Lung microvascular endothelial cell (primary cell): Measurements from ENCODE around the gene RNF130. TPM values are rescaled to one million over a fixed set of nuclear protein-coding genes. Genes with fewer than 3 reads are reported as not detected.
"Not testable (repeated sequence)": the region's sequence is repeated elsewhere in the genome, so short reads cannot be mapped to it uniquely, and the experiment has no call there.

Experiments
- DNase-seq, 2 donors: peaks; one replicate each; pipeline versions ENCODE4 v3.0.0 to v3.0.0-alpha.2; 2010; ENCODE audit warnings: low read depth in 2 of 2
- total RNA-seq: library from RNA; depleted of rRNA; stranded (reverse); fragments of >200 nt; gene quantifications from 2 replicates; pipeline ENCODE4 v1.2.1, GENCODE V29; 2014

RNF130 gene
- total RNA-seq, 1 donor from 2014 or later: 37.7 TPM

- peak; percentile 48 to 67 for DNase-seq
These were observed 96.4 kb downstream of the RNF130 start for GRCh38 chr5:179974946-179975712.

DNA sequence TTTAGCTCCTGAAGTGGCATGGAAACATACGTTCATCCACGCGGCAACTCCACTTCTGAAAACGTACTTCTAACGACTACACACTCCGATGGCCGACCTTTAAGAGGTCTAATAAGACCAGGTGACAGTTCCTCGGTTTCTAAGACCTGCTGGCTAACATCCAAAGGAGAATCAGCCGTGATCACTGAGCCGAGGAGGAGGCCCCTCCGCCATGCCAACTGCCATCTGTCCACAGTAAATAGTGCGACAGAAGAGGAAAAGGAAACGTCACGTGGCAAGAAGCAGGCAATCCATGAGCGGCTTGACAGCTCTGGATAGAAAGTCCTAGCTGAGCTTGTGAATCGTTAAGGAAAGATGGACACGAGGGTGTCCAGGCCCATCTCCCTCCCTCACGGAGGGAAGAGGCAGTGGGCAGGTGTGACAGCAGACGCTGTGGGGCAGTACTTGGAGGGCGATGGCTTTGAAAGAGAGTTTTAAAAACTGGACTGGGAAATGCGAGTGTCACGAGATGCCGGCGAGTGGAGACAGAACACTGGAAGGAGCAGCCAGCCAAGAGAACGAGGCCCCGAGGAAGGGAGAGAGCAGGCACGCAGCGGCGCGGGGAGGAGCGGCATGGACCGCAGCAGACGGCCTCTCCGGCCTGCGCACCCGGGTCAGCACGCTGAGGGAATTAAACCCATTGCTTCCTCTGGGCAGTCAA lies 97.2 kb downstream of the RNF130 start:
- no peak for DNase-seq

DNA sequence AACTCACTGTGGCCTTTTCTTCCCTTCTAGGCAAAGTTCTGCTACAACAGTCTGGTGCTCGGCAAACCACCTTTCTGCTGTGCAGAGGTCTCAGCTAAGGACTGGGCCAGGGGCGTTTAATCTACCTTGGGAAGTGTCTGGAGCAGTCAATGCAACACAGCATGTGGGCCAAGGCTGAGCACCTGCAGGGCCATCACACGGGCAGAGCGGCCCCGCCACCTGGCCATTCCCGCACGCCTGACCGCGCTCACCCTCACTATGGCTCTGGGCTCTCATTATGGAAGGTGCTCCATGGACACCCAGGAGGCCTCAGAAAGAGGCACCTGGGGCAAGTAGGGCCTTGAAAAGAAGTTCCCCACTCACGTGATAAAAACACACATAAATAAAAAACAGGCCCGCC lies 98.2 kb downstream of the RNF130 start:
- DNase-seq: no peak

GRCh38 chr5:179969110-179969509 lies 102.4 kb downstream of the RNF130 start:
- DNase-seq: no peak

DNA sequence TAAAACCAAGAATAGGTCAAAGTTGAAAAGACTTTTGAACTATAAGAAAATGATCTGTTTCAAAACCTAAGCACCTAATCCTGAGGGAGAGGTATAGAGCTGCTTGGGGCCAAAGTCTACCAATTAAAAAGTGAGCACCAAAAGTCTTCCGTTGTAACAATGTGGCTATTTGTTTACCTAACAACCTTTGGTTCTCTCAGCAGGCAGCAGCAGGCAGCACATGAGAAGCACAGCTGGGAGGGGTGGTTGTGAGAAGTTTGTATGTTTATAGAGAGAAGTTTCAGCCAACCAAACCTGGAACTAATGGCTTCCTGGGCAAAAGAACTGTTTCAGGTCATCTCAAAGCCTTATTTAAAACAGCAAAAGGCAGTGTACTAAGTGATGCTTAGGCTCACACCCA lies 104.1 kb downstream of the RNF130 start:
- no peak for DNase-seq

- no peak for DNase-seq
These were observed 107.5 kb downstream of the RNF130 start for GRCh38 chr5:179964015-179964414.

GRCh38 chr5:179963375-179963774 lies 108.2 kb downstream of the RNF130 start:
- no peak for DNase-seq

DNA sequence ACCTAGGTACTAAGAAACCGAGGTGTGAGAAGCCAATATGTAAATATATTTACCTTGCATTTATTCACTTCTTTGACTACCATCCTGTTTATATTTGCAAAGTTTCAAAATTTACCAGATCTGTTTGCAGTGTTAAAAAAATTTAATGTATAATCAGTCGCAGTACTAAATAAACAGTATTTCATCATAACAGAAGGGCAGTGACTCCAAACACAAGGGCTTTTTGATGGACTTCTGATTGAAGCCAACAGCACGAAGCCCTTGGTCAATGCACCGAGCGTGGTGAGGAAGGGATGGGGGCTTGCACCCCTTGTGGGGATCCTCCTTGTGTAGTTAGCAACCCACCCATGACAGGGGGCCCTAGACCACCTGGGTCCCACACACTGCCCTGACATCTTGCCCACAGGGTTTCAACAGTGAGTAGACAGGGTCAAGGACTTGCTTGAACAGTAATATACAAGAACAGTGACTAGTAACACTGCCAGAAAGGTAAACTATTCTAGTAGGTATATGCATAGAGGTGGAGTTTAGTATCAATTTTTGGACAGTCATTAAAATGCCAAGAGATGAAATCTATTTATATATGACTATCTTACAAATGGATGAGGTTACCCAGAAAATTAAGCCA lies 111.2 kb downstream of the RNF130 start:
- no peak for DNase-seq

DNA sequence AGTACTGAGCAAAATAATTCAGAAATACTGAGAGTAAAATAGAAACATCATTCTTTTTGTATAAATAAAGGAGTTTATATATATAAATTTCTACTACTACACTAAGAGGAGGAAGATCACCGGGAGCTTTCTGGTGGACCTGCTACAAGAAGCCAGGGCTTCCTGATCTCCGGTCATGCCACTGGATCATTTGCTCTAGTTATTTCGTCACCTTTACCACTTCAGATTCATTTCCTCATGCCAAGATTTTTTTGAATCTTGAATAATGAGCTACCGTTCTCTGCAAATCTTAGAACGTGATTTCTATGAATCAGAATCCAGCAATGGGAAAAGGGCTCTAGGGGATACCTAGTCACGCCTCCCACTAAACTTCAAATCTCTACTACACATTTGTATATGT lies 111.9 kb downstream of the RNF130 start:
- DNase-seq: no peak

GRCh38 chr5:179959118-179959517 lies 112.4 kb downstream of the RNF130 start:
- DNase-seq: not testable (repeated sequence)

DNA sequence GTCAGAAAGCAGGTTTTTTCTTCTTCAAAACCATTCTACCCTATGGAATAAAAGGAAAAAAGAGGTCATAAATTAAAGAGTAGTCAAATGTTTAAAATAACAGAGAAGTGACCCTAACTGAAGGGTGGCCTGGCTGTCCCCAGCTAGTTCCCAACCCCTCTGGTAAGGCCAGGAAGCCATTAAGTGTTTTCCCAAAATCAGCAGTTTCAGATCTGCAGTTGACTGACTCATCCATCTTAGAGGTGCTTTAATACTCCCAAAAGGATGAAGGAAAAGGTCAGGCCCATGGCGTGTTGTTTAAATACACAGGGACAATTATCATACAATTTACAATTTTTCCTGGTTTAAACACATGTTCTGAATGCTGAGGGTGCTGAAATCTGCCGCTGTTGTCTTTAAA lies 115.9 kb downstream of the RNF130 start:
- no peak for DNase-seq

DNA sequence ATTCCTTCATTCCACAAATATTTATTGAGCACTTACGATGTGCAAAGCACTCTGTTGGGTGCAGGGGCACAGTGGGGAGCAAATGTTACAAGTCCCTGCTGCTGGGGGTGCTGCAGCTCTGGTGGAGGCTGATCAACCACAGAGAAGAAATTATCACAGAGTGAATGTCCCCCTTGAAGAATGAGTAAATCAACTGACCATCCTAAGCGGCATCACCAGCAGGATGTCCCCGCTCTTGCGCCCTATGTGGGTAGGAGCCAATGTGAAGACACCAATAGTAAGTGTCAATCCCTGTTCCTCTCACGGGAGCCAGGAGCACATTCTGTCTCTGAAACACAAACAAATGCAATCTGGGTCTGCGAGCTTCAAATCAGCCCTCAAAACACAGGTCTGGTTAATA lies 116.5 kb downstream of the RNF130 start:
- no peak for DNase-seq

GRCh38 chr5:179954434-179954833 lies 117.1 kb downstream of the RNF130 start:
- no peak for DNase-seq

GRCh38 chr5:179953987-179954386 lies 117.6 kb downstream of the RNF130 start:
- no peak for DNase-seq

DNA sequence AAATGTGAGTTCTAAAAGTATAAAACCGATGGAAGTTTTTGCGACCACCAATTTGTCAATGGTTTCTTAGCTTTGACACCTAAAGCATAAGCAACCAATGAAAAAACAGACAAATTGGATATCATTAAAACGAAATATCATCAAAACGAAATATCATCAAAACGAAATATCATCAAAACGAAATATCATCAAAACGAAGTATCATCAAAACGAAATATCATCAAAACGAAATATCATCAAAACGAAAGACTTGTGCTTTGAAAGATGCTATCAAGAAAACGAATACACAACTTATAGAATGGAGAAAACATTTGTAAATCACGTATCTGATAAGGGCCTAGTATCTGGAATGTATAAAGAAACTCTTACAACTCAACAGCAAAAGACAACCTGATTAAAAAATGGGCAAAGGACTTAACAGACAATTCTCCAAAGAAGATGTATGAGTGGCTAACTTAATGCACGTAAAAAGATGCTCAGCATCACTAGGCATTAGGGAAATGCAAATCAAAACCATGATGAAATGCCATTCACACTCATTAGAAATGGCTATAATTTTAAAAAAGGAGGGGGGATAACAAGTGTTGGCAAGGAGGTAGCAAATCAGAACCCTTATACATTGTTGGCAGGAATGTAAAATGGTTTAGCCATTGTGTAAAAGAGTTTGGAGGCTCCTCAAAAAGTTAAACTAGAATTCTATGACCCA lies 134.4 kb downstream of the RNF130 start:
- DNase-seq: no peak

- peak in 1 of 2 donors; percentile 35 for DNase-seq
These were observed 140.6 kb downstream of the RNF130 start for GRCh38 chr5:179930788-179931473.

- DNase-seq: peak in 1 of 2 donors; percentile 79
These were observed 143.7 kb downstream of the RNF130 start for GRCh38 chr5:179927824-179928223.

DNA sequence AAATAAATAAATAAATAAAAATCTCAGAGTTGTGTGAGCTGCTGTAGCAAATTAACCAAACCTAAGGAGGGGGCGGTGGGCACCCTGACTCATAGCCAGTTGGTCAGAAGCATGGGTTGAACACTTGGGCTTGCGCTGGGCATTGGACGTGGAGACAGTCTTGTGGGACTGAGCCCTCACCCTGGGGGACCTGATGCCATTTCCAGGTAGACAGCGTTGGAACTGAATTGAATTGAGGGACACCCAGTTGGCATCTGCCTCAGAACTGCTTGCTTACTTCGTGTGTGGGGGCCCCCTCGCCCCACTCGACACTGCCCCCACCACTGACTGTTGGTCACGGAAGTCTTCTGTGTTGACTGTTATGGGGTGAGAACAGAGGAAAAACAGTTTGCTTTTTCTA lies 144.9 kb downstream of the RNF130 start:
- no peak for DNase-seq

DNA sequence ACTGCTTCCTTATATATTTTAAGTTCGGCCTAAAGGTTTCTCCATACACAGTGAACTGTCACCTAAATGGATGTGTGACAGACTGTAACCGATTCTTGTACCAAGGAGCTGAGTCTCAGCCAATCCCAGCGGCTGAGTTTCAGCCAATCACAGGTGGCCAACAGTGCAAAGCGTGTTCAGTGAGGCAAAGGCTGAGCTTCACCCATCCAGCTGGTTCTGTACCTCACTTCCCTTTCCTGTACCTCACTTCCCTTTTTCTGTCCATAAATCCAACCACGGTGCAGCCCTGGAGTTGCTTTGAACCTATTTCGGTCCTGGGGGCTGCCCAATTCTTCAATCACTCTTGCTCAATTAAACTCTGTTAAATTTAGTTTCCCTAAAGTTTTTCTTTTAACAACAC lies 148.1 kb downstream of the RNF130 start:
- DNase-seq: no peak

DNA sequence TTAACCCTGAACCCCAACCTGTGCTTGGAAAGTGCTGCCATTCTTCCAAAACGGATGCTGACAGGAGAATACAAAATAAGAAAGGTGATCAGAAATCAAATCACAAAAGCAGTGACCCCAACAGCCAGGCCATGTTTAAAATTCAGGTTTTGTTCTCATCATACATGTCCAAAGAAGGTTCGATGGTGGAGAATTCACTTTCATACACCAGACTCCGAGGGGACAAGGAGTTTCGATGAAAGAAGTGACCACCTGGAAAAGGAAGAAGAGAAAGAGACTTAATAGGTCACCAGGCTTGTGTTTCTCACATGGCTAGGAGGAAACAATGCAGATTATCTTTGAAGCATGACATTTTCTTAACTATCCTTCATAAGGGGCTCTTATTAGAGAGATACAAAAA lies 151.4 kb downstream of the RNF130 start:
- no peak for DNase-seq

- DNase-seq: no peak
These were observed 152.0 kb downstream of the RNF130 start for GRCh38 chr5:179919487-179920060.
